Motor neuron (in vitro differentiated cells): ENCODE results near the gene SGCG. TPM values are rescaled to one million over a fixed set of nuclear protein-coding genes. Genes with fewer than 3 reads are reported as not detected.
"Not testable (repeated sequence)": the region's sequence is repeated elsewhere in the genome, so short reads cannot be mapped to it uniquely, and the experiment has no call there.

Source experiments
- ATAC-seq, 8 experiments: fragments of 200-7000 bp; cut with Tn5 transposase; replicated peaks in 6 of 8; 2 replicates each; pipeline ENCODE4 v1.8.0; 2021; ENCODE audit warnings: mild to moderate bottlenecking in 8 of 8, moderate library complexity in 8 of 8
- H3K27ac ChIP-seq, 2 donors: fragments of 250-450 bp; sonication (Bioruptor Pico); 2 replicates each; pipeline ENCODE4 v1.9.0; 2021; ENCODE audit warnings: antibody characterized with exemption in 2 of 2, mild to moderate bottlenecking in 2 of 2, moderate library complexity in 1 of 2
- H3K4me1 ChIP-seq, 2 donors: fragments of 250-450 bp; sonication (Bioruptor Pico); replicated peaks in 1 of 2; 2 replicates each; pipeline ENCODE4 v1.6.1; 2021; ENCODE audit warnings: antibody characterized with exemption in 2 of 2, mild to moderate bottlenecking in 2 of 2, moderate library complexity in 1 of 2
- H3K4me3 ChIP-seq, 5 donors: fragments of 250-450 bp; sonication (Bioruptor Pico); 2 replicates each; pipeline ENCODE4 v1.9.0; 2021; ENCODE audit warnings: antibody characterized with exemption in 5 of 5, mild to moderate bottlenecking in 5 of 5, moderate library complexity in 4 of 5
- WGBS, 10 experiments: fragments of 450-650 bp; shearing (Covaris generic); methylation state at CpG; one replicate each; pipeline ENCODE4 v1.0.0; 2022; 5-methylcytosine and 5-hydroxymethylcytosine counted together
- in situ Hi-C, 9 experiments: fragments of 400-800 bp; cut with MboI; loops; one replicate each; pipeline ENCODE4 v1.15.0; 2021; ENCODE audit warnings: low sequenced_read_pairs in 9 of 9, low pct_unique_long_range_greater_than_20kb in 2 of 9; ENCODE audit not compliant: unreplicated experiment in 9 of 9
- total RNA-seq, 8 experiments: library from RNA; unstranded; fragments of 300-600 nt; gene quantifications; 2 replicates each; pipeline versions ENCODE4 v1.2.3 to v1.2.4, GENCODE V29; 2022

Gene SGCG
- 1 to 10 TPM; 2.1 to 8.8 (median 5.6) TPM for total RNA-seq

GRCh38 chr13:23180711-23181110, at the start of gene SGCG:
SGCG (plus strand) TSS chr13:23180979; CDS start chr13:23203695, 22,716 bp downstream.
- in situ Hi-C loops = no loop called here

GRCh38 chr13:23134542-23134941, 46.2 kb upstream of the SGCG start:
- in situ Hi-C loops = no loop called here
- WGBS, 10 experiments = 80 to 100% methylated on average over 1 of the region's 5 CpGs; no CpG with 5 or more reads in 8 of the 10 experiments
- no peak for ATAC-seq
- Histone ChIP-seq H3K27ac (no peak overlapping the region), H3K4me3 (no peak overlapping the region), H3K4me1 (no peaks in the 10 kb centered on the region)

More at GRCh38 chr13:23180711-23181110, at the start of gene SGCG:
- no peak within 1 kb of the TSS for H3K4me3 ChIP-seq
- H3K4me1 ChIP-seq = no peaks in the 10 kb centered on the region
- H3K27ac ChIP-seq = no peak within 1 kb of the TSS
- peak in 1 of 8 experiments; percentile 73 for ATAC-seq
- 0 to 92% (median 76%) methylated on average over 1 to 6 of the region's 6 CpGs for WGBS, 10 experiments

GRCh38 chr13:23140492-23140891, 40.3 kb upstream of the SGCG start:
- whole genome bisulfite sequencing, 10 experiments = 0 to 100% (median 83%) methylated on average over 1 to 2 of the region's 2 CpGs; no CpG with 5 or more reads in 1 of the 10 experiments
- H3K27ac ChIP-seq = no peak overlapping the region
- no peak for ATAC-seq
- no peaks in the 10 kb centered on the region for H3K4me1 ChIP-seq
- in situ Hi-C loops = no loop called here
- no peak overlapping the region for H3K4me3 ChIP-seq

- 80 to 100% (median 97%) methylated on average over 1 to 16 of the region's 24 CpGs; no CpG with 5 or more reads in 4 of the 10 experiments for WGBS, 10 experiments
- in situ Hi-C loops = no loop called here
- H3K4me1 ChIP-seq = no peaks in the 10 kb centered on the region
- H3K27ac ChIP-seq = no peak overlapping the region
- H3K4me3 ChIP-seq = no peak overlapping the region
- ATAC-seq = no peak
Measured at GRCh38 chr13:23141964-23142363, 38.8 kb upstream of the SGCG start.

GRCh38 chr13:23142607-23143006, 38.2 kb upstream of the SGCG start:
- in situ Hi-C loops, H3K4me1 ChIP-seq, H3K4me3 ChIP-seq, ATAC-seq, H3K27ac ChIP-seq: not testable (repeated sequence)
- WGBS, 10 experiments = 40 to 100% (median 100%) methylated on average over 1 to 6 of the region's 7 CpGs; no CpG with 5 or more reads in 2 of the 10 experiments

- Histone ChIP-seq H3K27ac (no peak overlapping the region), H3K4me1 (no peaks in the 10 kb centered on the region), H3K4me3 (no peak overlapping the region)
- WGBS, 10 experiments = 47 to 100% (median 91%) methylated on average over 2 of the region's 2 CpGs
- ATAC-seq = no peak
- in situ Hi-C loops = no loop called here
Measured at GRCh38 chr13:23144431-23144830, 36.3 kb upstream of the SGCG start.

GRCh38 chr13:23146006-23146405, 34.8 kb upstream of the SGCG start:
- in situ Hi-C loops = no loop called here
- ATAC-seq = no peak
- no peak overlapping the region for H3K27ac ChIP-seq

GRCh38 chr13:23146811-23147625, 33.8 kb upstream of the SGCG start:
- H3K4me1 ChIP-seq = no peaks in the 10 kb centered on the region
- in situ Hi-C loops = no loop called here
- H3K27ac ChIP-seq = no peak overlapping the region
- peak in 3 of 8 experiments; percentile 13 to 46 (median 16) for ATAC-seq
- 5 to 100% (median 60%) methylated on average over 1 to 5 of the region's 12 CpGs; no CpG with 5 or more reads in 1 of the 10 experiments for WGBS, 10 experiments
- H3K4me3 ChIP-seq = no peak overlapping the region

More at GRCh38 chr13:23146006-23146405, 34.8 kb upstream of the SGCG start:
- H3K4me1 ChIP-seq = no peaks in the 10 kb centered on the region
- whole genome bisulfite sequencing, 10 experiments = 25 to 94% (median 69%) methylated on average over 3 to 5 of the region's 5 CpGs
- H3K4me3 ChIP-seq = no peak overlapping the region

GRCh38 chr13:23147827-23148226, 33.0 kb upstream of the SGCG start:
- Histone ChIP-seq H3K27ac (no peak overlapping the region), H3K4me1 (no peaks in the 10 kb centered on the region), H3K4me3 (no peak overlapping the region)
- ATAC-seq = no peak
- 20 to 100% (median 86%) methylated on average over 1 to 7 of the region's 10 CpGs for WGBS, 10 experiments
- in situ Hi-C loops = no loop called here

GRCh38 chr13:23157781-23158180, 23.0 kb upstream of the SGCG start:
- WGBS, 10 experiments = 14 to 100% (median 90%) methylated on average over 2 to 7 of the region's 7 CpGs

GRCh38 chr13:23159205-23159759, 21.5 kb upstream of the SGCG start:
- no peaks in the 10 kb centered on the region for H3K4me1 ChIP-seq
- WGBS, 10 experiments = 0 to 30% (median 19%) methylated on average over 1 to 10 of the region's 25 CpGs; no CpG with 5 or more reads in 3 of the 10 experiments
- in situ Hi-C loops = loop anchor here in 1 of 9 experiments (25.0 kb wide), 1 partner anchor 347 kb away; no protein-coding TSS in a partner anchor

More at GRCh38 chr13:23157781-23158180, 23.0 kb upstream of the SGCG start:
- no peak for ATAC-seq
- Histone ChIP-seq H3K4me3 (no peak overlapping the region), H3K27ac (no peak overlapping the region), H3K4me1 (no peaks in the 10 kb centered on the region)
- in situ Hi-C loops = loop anchor here in 1 of 9 experiments (25.0 kb wide), 1 partner anchor 345 kb away; no protein-coding TSS in a partner anchor

GRCh38 chr13:23159760-23160637, 20.8 kb upstream of the SGCG start:
- H3K4me1 ChIP-seq = no peaks in the 10 kb centered on the region
- H3K4me3 ChIP-seq = peak overlapping the region; percentile 38 to 67 (median 53)
- peak; percentile 66 to 86 (median 78) for ATAC-seq
- peak overlapping the region; percentile 61 to 93 for H3K27ac ChIP-seq
- 0% methylated on average over 3 of the region's 79 CpGs; no CpG with 5 or more reads in 9 of the 10 experiments for WGBS, 10 experiments
- in situ Hi-C loops = loop anchor here in 1 of 9 experiments (25.0 kb wide), 1 partner anchor 348 kb away; no protein-coding TSS in a partner anchor

More at GRCh38 chr13:23159205-23159759, 21.5 kb upstream of the SGCG start:
- peak overlapping the region; percentile 38 to 67 (median 53) for H3K4me3 ChIP-seq
- H3K27ac ChIP-seq = no peak overlapping the region
- ATAC-seq = peak; percentile 31 to 64 (median 52)
